ENCODE data around the gene RGS7. TPM values are rescaled to one million over a fixed set of nuclear protein-coding genes. Genes with fewer than 3 reads are reported as not detected.

The RGS7 gene
- total RNA-seq, 1 experiment from 2014 or later, result 1.5 TPM

- H3K79me1 ChIP-seq (ENCODE audit: insufficient read depth, low read depth, low read length, poor library complexity, severe bottlenecking), result no peaks in the 10 kb centered on the region
- WGBS (ENCODE audit: extremely low coverage, insufficient read length, low lambda C conversion rate), result no CpG with 5 or more reads among the region's 4 CpGs
- no peak overlapping the region for H3K23ac ChIP-seq (ENCODE audit: insufficient read length, low read depth, low read length)
- H3K9me3 ChIP-seq (ENCODE audit: control insufficient read depth, low read depth, low read length), result no peaks in the 10 kb centered on the region
- no peak overlapping the region for H3K14ac ChIP-seq (ENCODE audit: insufficient read depth, low read length)
- no peak overlapping the region for H3K18ac ChIP-seq (ENCODE audit: insufficient read length, low read depth, low read length)
- Mint-ChIP-seq H3K4me3 (no peak overlapping the region), H3K27me3 (ENCODE audit: low read depth) (no peaks in the 10 kb centered on the region), H3K36me3 (ENCODE audit: insufficient read depth in 1 of 3, low read depth in 3 of 3) (peaks cover 0 to under 1% (median 0%) of the 10 kb centered on the region in 3 experiments; a peak in 2 of 7 replicates), H3K4me1 (peaks cover 16 to 17% of the 10 kb centered on the region in 2 experiments), H3K27ac (no peak overlapping the region), H3K9me3 (peaks cover 0 to 1% of the 10 kb centered on the region in 2 experiments; a peak in 3 of 5 replicates)
- H2BK20ac ChIP-seq (ENCODE audit: low read depth, low read length, poor library complexity, severe bottlenecking), result no peak overlapping the region
- no peak overlapping the region for H2BK15ac ChIP-seq (ENCODE audit: low read depth, low read length)
- H3K4ac ChIP-seq (ENCODE audit: low read depth, low read length), result no peak overlapping the region
- H3K4me2 ChIP-seq (ENCODE audit: insufficient read depth, insufficient read length, low read length), result no peak overlapping the region
- no peaks in the 10 kb centered on the region for H3K23me2 ChIP-seq (ENCODE audit: insufficient read length, low read depth, low read length, poor library complexity, severe bottlenecking)
- H4K91ac ChIP-seq (ENCODE audit: insufficient read length, low read depth, low read length), result no peak overlapping the region
- H4K8ac ChIP-seq (replicated peaks; ENCODE audit: insufficient read length, low read depth, low read length), result no peak overlapping the region
- H2AK5ac ChIP-seq (ENCODE audit: insufficient read length, low read length), result no peak overlapping the region
- H2BK12ac ChIP-seq (ENCODE audit: insufficient read length, low read depth, low read length), result no peak overlapping the region
- no peaks in the 10 kb centered on the region for H3K27me3 ChIP-seq (ENCODE audit: insufficient read depth, low read length)
- H4K5ac ChIP-seq (ENCODE audit: insufficient read length, low read depth, low read length), result no peak overlapping the region
- peaks cover 2% of the 10 kb centered on the region; the same call in 1 of the 2 replicates for H3K4me1 ChIP-seq (ENCODE audit: insufficient read depth, low read length)
- H3K56ac ChIP-seq (ENCODE audit: insufficient read length, low read depth, low read length), result no peak overlapping the region
- no peak for DNase-seq
- H2AFZ ChIP-seq (ENCODE audit: low read length), result no peak overlapping the region
- H4K20me1 ChIP-seq (ENCODE audit: control insufficient read depth, insufficient read depth, insufficient read length), result no peaks in the 10 kb centered on the region
- no peak overlapping the region for H3T11ph ChIP-seq (ENCODE audit: low read length)
- H2BK120ac ChIP-seq (ENCODE audit: low read depth, low read length, poor library complexity, severe bottlenecking), result no peak overlapping the region
- TF ChIP-seq CTCF (conservative IDR thresholded peaks at IDR 0.05), result no peak
- no peaks in the 10 kb centered on the region for H3K79me2 ChIP-seq (ENCODE audit: insufficient read depth, low read length)
- no peak overlapping the region for H2BK5ac ChIP-seq (ENCODE audit: insufficient read length, low read length)
- no peak overlapping the region for H3K27ac ChIP-seq (ENCODE audit: insufficient read length, low read depth, low read length)
- no peak overlapping the region for H3K9ac ChIP-seq (ENCODE audit: extremely low read depth, insufficient read length, low read length)
Measured at GRCh38 chr1:241228339-241228738, 128.7 kb downstream of the RGS7 start.
